ENCODE measurements around the gene SF3A2. TPM values are rescaled to one million over a fixed set of nuclear protein-coding genes. Genes with fewer than 3 reads are reported as not detected.

The SF3A2 gene
- total RNA-seq, 5 donors from 2014 or later (not counting 1 experiment from before 2014, with no cell fraction given): 130 to 172 (median 161) TPM

DNA sequence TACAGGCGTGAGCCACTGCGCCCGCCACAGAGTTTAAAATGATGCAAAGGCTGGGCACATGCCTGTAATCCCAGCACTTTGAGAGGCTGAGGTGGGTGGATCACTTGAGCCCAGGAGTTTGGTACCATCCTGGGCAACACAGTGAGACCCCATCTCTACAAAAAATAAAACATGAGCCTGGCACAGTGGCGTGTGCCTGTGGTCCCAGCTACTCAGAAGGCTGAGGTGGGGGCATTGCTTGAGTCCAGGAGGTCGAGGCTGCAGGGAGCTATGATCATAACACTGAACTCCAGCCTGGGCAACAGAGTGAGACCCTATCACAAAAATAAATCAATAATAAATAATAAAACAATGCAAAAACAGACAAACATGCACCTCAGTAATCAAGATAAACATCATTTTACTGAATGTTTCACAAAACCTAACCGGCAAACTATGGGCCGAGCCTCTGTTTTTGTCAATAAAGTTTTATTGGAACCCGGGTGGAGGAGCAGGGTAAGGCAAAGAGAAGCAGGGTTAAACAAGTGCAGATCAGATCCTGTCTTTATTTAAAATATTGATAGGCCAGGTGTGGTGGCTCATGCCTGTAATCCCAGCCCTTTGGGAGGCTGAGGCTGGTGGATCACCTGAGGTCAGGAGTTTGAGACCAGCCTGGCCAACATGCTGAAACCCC, 47.3 kb downstream of the SF3A2 start:
- no peaks in the 10 kb centered on the region for H3K36me3 Mint-ChIP-seq
- CTCF ChIA-PET: no interaction called here

DNA sequence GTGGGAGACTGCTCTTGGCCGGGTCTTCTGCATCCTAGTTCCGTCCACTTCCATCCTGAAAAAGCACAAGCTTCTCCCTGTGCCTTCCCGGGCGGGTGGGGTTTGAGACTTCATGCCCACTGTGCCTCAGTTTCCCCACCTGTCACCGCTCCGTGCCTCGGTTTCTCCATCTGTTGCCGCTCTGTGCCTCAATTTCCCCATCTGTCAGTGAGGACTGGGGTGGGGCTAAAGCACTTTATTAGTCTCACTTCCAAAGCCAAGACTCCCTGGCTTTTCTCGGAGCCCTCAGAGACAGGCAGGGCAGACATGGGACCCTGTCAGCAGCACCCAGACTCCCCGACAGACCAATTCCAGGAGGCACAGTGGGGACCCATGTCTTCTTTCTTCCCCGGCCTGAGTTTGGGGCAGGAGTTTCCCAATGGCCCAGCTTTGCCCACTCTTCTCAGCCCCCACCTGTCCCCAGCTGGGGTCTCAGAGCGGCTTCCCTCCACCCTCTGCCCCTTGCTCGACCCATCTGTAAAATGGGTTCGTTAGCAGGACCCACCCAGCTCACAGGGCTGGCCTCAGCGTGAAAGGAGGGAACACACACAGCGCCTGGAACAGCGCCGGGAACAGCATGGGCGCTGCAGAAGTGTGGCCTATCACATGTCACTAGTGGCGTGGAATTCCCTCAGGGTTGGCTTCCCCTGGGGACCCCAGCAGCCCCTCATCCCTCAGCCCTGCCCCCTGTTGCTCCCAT, 49.9 kb downstream of the SF3A2 start:
- no peaks in the 10 kb centered on the region for H3K36me3 Mint-ChIP-seq
- H3K4me1 ChIP-seq (ENCODE audit: control insufficient read depth in 1 of 2, extremely low read depth in 1 of 2, insufficient read depth in 2 of 2, low read length in 2 of 2): peaks cover 14 to 44% of the 10 kb centered on the region in 2 experiments
- CTCF ChIA-PET: no interaction called here

More for the DNA sequence above, 47.3 kb downstream of the SF3A2 start:
- Mint-ChIP-seq H3K27me3 (no peaks in the 10 kb centered on the region), H3K27ac (no peak overlapping the region), H3K4me1 (peaks cover 15 to 27% (median 24%) of the 10 kb centered on the region in 3 donors), H3K4me3 (no peak overlapping the region), H3K9me3 (no peaks in the 10 kb centered on the region)
- no peaks in the 10 kb centered on the region for H3K27me3 ChIP-seq (replicated peaks in 1 of 2; ENCODE audit: control insufficient read depth in 2 of 2, extremely low read depth in 1 of 2, insufficient read depth in 2 of 2, low read length in 1 of 2)
- DNase-seq (no peak), ATAC-seq (replicated peaks in 1 of 4) (no peak)
- 100% methylated on average over 1 of the region's 8 CpGs for WGBS (ENCODE audit: insufficient coverage)
- no peaks in the 10 kb centered on the region for H3K36me3 ChIP-seq (ENCODE audit: control insufficient read depth in 2 of 2, extremely low read depth in 1 of 2, insufficient read depth in 1 of 2, low read length in 1 of 2)
- H3K4me3 ChIP-seq (ENCODE audit: control insufficient read depth in 1 of 2, extremely low read depth in 1 of 2, low read length in 1 of 2): no peak overlapping the region
- H3K9me3 ChIP-seq: no peaks in the 10 kb centered on the region
- H3K27ac ChIP-seq (ENCODE audit: low read length): no peak overlapping the region
- peaks cover 7 to 34% of the 10 kb centered on the region in 2 experiments for H3K4me1 ChIP-seq (ENCODE audit: control insufficient read depth in 1 of 2, extremely low read depth in 1 of 2, insufficient read depth in 2 of 2, low read length in 2 of 2)
- POLR2A ChIA-PET: interaction anchor here in 1 of 2 donors (0.6 kb wide), 1 partner anchor 830 kb away, joined by 3 read pairs; no protein-coding TSS in a partner anchor

GRCh38 chr19:2287585-2288337, 51.1 kb downstream of the SF3A2 start:
- Histone ChIP-seq H3K9me3 (no peaks in the 10 kb centered on the region), H3K27me3 (replicated peaks in 1 of 2; ENCODE audit: control insufficient read depth in 2 of 2, extremely low read depth in 1 of 2, insufficient read depth in 2 of 2, low read length in 1 of 2) (peaks cover 0 to 6% of the 10 kb centered on the region in 2 experiments), H3K27ac (ENCODE audit: low read length) (no peak overlapping the region), H3K4me3 (ENCODE audit: control insufficient read depth in 1 of 2, extremely low read depth in 1 of 2, low read length in 1 of 2) (no peak overlapping the region), H3K4me1 (ENCODE audit: control insufficient read depth in 1 of 2, extremely low read depth in 1 of 2, insufficient read depth in 2 of 2, low read length in 2 of 2) (peaks cover 7 to 38% of the 10 kb centered on the region in 2 experiments), H3K36me3 (ENCODE audit: control insufficient read depth in 2 of 2, extremely low read depth in 1 of 2, insufficient read depth in 1 of 2, low read length in 1 of 2) (no peaks in the 10 kb centered on the region)
- H3K4me3 Mint-ChIP-seq: no peak overlapping the region
- H3K9me3 Mint-ChIP-seq: no peaks in the 10 kb centered on the region
- H3K27me3 Mint-ChIP-seq: no peaks in the 10 kb centered on the region
- H3K36me3 Mint-ChIP-seq: peaks cover 2% of the 10 kb centered on the region
- peak overlapping the region; percentile 91 to 95 for H3K27ac Mint-ChIP-seq
- CTCF ChIA-PET: no interaction called here
- no peak for ATAC-seq (replicated peaks in 1 of 4)
- POLR2A ChIA-PET: interaction anchor here (0.5 to 0.6 kb wide), 2 partner anchors 28 kb away, joined by 3 to 4 read pairs; no protein-coding TSS in a partner anchor
- 81% methylated on average over 13 of the region's 13 CpGs for WGBS (ENCODE audit: insufficient coverage)
- DNase-seq: no peak
- H3K4me1 Mint-ChIP-seq: peaks cover 22 to 32% (median 22%) of the 10 kb centered on the region in 3 donors

More for the DNA sequence above, 49.9 kb downstream of the SF3A2 start:
- DNase-seq: no peak
- no peak overlapping the region for H3K27ac Mint-ChIP-seq
- POLR2A ChIA-PET: no interaction called here
- no peaks in the 10 kb centered on the region for H3K27me3 Mint-ChIP-seq
- no peak for ATAC-seq (replicated peaks in 1 of 4)
- peaks cover 0 to 6% of the 10 kb centered on the region in 2 experiments for H3K27me3 ChIP-seq (replicated peaks in 1 of 2; ENCODE audit: control insufficient read depth in 2 of 2, extremely low read depth in 1 of 2, insufficient read depth in 2 of 2, low read length in 1 of 2)
- H3K4me1 Mint-ChIP-seq: peaks cover 23 to 38% (median 31%) of the 10 kb centered on the region in 3 donors
- no peaks in the 10 kb centered on the region for H3K9me3 Mint-ChIP-seq
- H3K36me3 ChIP-seq (ENCODE audit: control insufficient read depth in 2 of 2, extremely low read depth in 1 of 2, insufficient read depth in 1 of 2, low read length in 1 of 2): no peaks in the 10 kb centered on the region
- no peak overlapping the region for H3K27ac ChIP-seq (ENCODE audit: low read length)
- H3K4me3 Mint-ChIP-seq: no peak overlapping the region
- no peak overlapping the region for H3K4me3 ChIP-seq (ENCODE audit: control insufficient read depth in 1 of 2, extremely low read depth in 1 of 2, low read length in 1 of 2)
- H3K9me3 ChIP-seq: no peaks in the 10 kb centered on the region
- 99% methylated on average over 11 of the region's 20 CpGs for WGBS (ENCODE audit: insufficient coverage)

DNA sequence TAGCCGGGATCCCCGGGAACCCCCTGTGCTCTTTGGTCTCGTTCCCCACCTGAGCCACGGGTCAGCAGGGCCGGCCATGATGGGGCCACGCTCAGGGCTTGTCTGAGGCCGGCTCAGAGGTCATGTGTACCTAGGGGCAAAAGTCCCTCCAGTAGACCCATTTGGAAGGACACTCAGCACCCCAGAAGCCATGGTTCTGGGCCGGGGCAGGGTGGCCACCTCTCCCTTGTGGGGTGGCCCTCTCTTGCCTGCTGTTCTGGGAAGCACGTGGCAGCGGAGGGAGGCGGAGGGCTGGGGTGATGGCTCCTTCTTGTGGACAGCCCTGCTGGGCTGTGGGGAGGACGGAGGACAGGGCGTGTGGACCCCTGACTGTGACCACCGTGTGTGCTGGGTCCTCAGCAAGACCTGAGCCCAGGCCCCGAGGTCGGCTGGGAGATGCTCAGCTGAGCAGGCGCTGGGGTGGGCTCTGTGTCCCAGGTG, 51.8 kb downstream of the SF3A2 start:
- Mint-ChIP-seq H3K36me3 (peaks cover 4% of the 10 kb centered on the region), H3K27ac (peak overlapping the region; percentile 91 to 95), H3K27me3 (no peaks in the 10 kb centered on the region), H3K4me3 (peak overlapping the region; percentile 87 to 93 (median 87)), H3K9me3 (no peaks in the 10 kb centered on the region), H3K4me1 (peaks cover 21 to 32% (median 24%) of the 10 kb centered on the region in 3 donors)
- ATAC-seq (replicated peaks in 1 of 4) (no peak), DNase-seq (no peak)
- H3K4me1 ChIP-seq (ENCODE audit: control insufficient read depth in 1 of 2, extremely low read depth in 1 of 2, insufficient read depth in 2 of 2, low read length in 2 of 2): peaks cover 7 to 35% of the 10 kb centered on the region in 2 experiments
- CTCF ChIA-PET: interaction anchor here in 1 of 2 donors (0.6 to 1.2 kb wide), 2 partner anchors 15 to 433 kb away, joined by 4 read pairs; no protein-coding TSS in a partner anchor
- 97% methylated on average over 15 of the region's 17 CpGs for WGBS (ENCODE audit: insufficient coverage)
- POLR2A ChIA-PET: interaction anchor here in 1 of 2 donors (0.5 to 0.6 kb wide), 2 partner anchors 14 to 29 kb away, joined by 3 read pairs; no protein-coding TSS in a partner anchor
- no peak overlapping the region for H3K27ac ChIP-seq (ENCODE audit: low read length)
- no peak overlapping the region for H3K4me3 ChIP-seq (ENCODE audit: control insufficient read depth in 1 of 2, extremely low read depth in 1 of 2, low read length in 1 of 2)
- H3K36me3 ChIP-seq (ENCODE audit: control insufficient read depth in 2 of 2, extremely low read depth in 1 of 2, insufficient read depth in 1 of 2, low read length in 1 of 2): no peaks in the 10 kb centered on the region
- no peaks in the 10 kb centered on the region for H3K9me3 ChIP-seq
- H3K27me3 ChIP-seq (replicated peaks in 1 of 2; ENCODE audit: control insufficient read depth in 2 of 2, extremely low read depth in 1 of 2, insufficient read depth in 2 of 2, low read length in 1 of 2): peaks cover 0 to 6% of the 10 kb centered on the region in 2 experiments

DNA sequence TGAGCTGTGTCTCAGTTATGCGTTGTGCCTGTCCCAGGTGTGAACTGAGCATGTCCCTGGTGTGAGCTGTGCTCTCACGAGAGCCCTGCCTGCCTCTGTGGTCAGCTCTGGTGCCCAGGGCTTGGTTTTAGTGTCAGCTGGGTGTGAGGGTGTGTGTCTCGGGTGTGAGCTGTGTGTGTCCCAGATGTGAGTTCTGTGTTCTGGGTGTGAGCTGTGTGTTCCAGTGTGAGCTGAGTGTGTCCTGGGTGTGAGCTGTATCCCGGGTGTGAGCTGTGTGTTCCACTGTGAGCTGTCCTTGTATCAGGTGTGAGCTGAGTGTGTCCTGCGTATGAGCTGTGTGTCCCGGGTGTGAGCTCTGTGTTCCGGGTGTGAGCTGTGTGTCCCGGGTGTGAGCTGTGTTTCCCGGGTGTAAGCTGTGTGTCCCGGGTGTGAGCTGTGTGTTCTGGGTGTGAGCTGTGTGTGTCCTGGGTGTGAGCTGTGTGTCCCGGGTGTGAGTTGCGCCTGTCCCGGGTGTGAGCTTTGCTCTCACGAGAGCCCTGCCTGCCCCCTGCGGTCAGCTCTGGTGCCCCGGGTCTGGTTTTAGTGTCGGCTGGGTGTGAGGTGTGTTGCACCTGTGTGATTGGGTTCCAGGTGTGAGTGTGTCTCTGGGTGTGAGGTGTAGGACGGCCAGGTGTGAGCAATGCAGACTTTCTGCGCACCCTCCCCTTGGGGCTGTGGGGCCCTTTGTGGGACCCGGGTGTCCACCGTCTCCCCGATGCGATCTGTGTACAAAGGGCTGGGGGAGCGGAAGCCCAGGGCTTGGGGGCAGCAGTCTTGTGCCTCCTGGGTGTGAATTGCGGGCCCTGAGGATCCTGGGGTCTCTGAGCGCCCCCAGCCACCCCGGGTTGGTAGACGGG, 52.4 kb downstream of the SF3A2 start:
- no peaks in the 10 kb centered on the region for H3K9me3 Mint-ChIP-seq
- no peaks in the 10 kb centered on the region for H3K36me3 ChIP-seq (ENCODE audit: control insufficient read depth in 2 of 2, extremely low read depth in 1 of 2, insufficient read depth in 1 of 2, low read length in 1 of 2)
- CTCF ChIA-PET: interaction anchor here in 1 of 2 donors (0.6 to 1.2 kb wide), 2 partner anchors 15 to 434 kb away, joined by 4 read pairs; no protein-coding TSS in a partner anchor
- H3K4me3 ChIP-seq (ENCODE audit: control insufficient read depth in 1 of 2, extremely low read depth in 1 of 2, low read length in 1 of 2): peak overlapping the region; percentile 5 to 71
- H3K27me3 Mint-ChIP-seq: no peaks in the 10 kb centered on the region
- ATAC-seq (replicated peaks in 1 of 4) (peak in 2 of 4 experiments; percentile 17 to 19), DNase-seq (no peak)
- H3K4me1 ChIP-seq (ENCODE audit: control insufficient read depth in 1 of 2, extremely low read depth in 1 of 2, insufficient read depth in 2 of 2, low read length in 2 of 2): peaks cover 7 to 40% of the 10 kb centered on the region in 2 experiments
- POLR2A ChIA-PET: interaction anchor here in 1 of 2 donors (0.5 kb wide), 1 partner anchor 15 kb away, joined by 3 read pairs; no protein-coding TSS in a partner anchor
- H3K27ac Mint-ChIP-seq: peak overlapping the region; percentile 91 to 95
- WGBS (ENCODE audit: insufficient coverage): 53% methylated on average over 22 of the region's 28 CpGs
- no peaks in the 10 kb centered on the region for H3K9me3 ChIP-seq
- H3K27ac ChIP-seq (ENCODE audit: low read length): peak overlapping the region; percentile 47
- peaks cover 0 to 6% of the 10 kb centered on the region in 2 experiments for H3K27me3 ChIP-seq (replicated peaks in 1 of 2; ENCODE audit: control insufficient read depth in 2 of 2, extremely low read depth in 1 of 2, insufficient read depth in 2 of 2, low read length in 1 of 2)
- peaks cover 7% of the 10 kb centered on the region for H3K36me3 Mint-ChIP-seq
- H3K4me1 Mint-ChIP-seq: peaks cover 24 to 36% (median 28%) of the 10 kb centered on the region in 3 donors
- peak overlapping the region; percentile 87 to 93 (median 87) for H3K4me3 Mint-ChIP-seq

Data from T-cell (primary cell).